Activated gamma-delta T cell (primary cell): Measurements from ENCODE around the gene SP110.
"Not testable (repeated sequence)": the region's sequence is repeated elsewhere in the genome, so short reads cannot be mapped to it uniquely, and the experiment has no call there.

Experiments used
- DNase-seq: peaks from one replicate; lab custom pipeline; 2025; lab: John Stamatoyannopoulos, UW

Gene SP110

GRCh38 chr2:230127195-230127594 is 92.6 kb downstream of the SP110 start:
- no peak for DNase-seq

- no peak for DNase-seq
These were observed 94.9 kb downstream of the SP110 start for GRCh38 chr2:230124757-230125431.

- DNase-seq, result no peak
These were observed 95.5 kb downstream of the SP110 start for GRCh38 chr2:230124235-230124634.

- DNase-seq, result not testable (repeated sequence)
These were observed 99.4 kb downstream of the SP110 start for GRCh38 chr2:230120376-230120775.

GRCh38 chr2:230119827-230120226 is 100.0 kb downstream of the SP110 start:
- DNase-seq, result not testable (repeated sequence)
